Measurements from ENCODE around the gene AKR7A3. TPM values are rescaled to one million over a fixed set of nuclear protein-coding genes. Genes with fewer than 3 reads are reported as not detected.
"Not testable (repeated sequence)": the region's sequence is repeated elsewhere in the genome, so short reads cannot be mapped to it uniquely, and the experiment has no call there.

The AKR7A3 gene
- total RNA-seq, 1 experiment from 2014 or later: 0.40 TPM

DNA sequence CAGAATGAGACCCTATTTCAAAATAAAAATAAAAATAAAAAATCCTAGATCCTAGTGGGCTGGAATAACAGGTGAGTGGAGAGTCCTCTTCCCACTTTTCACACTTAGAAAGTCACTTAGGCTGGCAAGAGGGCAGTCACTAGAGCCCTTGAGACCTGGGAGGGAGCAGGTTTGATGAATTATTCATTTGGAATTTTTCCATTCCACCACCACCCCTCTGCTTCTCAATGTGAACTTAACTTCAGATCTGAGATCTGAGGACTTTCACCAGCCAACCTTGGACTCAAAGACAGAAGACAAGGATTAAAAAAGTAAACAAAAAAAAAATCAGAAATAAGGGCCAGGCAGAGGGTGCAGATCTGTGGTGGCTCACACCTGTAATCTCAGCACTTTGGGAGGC, 16.5 kb downstream of the AKR7A3 start:
- no peaks in the 10 kb centered on the region for H3K4me1 Mint-ChIP-seq (ENCODE audit: insufficient read depth, unreplicated experiment)
- CTCF ChIA-PET: interaction anchor here (0.7 kb wide), 1 partner anchor 216 kb away, joined by 3 read pairs; no protein-coding TSS in a partner anchor
- H3K4me3 Mint-ChIP-seq (ENCODE audit: unreplicated experiment): no peak overlapping the region
- H3K9me3 Mint-ChIP-seq (ENCODE audit: unreplicated experiment): peaks cover 7% of the 10 kb centered on the region
- intact Hi-C loops (cut with micrococcal nuclease): no loop called here
- peaks cover 8% of the 10 kb centered on the region for H3K36me3 Mint-ChIP-seq (ENCODE audit: insufficient read depth, unreplicated experiment)
- TF ChIP-seq, protein P1, sequence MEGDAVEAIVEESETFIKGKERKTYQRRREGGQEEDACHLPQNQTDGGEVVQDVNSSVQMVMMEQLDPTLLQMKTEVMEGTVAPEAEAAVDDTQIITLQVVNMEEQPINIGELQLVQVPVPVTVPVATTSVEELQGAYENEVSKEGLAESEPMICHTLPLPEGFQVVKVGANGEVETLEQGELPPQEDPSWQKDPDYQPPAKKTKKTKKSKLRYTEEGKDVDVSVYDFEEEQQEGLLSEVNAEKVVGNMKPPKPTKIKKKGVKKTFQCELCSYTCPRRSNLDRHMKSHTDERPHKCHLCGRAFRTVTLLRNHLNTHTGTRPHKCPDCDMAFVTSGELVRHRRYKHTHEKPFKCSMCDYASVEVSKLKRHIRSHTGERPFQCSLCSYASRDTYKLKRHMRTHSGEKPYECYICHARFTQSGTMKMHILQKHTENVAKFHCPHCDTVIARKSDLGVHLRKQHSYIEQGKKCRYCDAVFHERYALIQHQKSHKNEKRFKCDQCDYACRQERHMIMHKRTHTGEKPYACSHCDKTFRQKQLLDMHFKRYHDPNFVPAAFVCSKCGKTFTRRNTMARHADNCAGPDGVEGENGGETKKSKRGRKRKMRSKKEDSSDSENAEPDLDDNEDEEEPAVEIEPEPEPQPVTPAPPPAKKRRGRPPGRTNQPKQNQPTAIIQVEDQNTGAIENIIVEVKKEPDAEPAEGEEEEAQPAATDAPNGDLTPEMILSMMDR (IDR thresholded peaks at IDR 0.05; ENCODE audit: unreplicated experiment): no peak
- no peak overlapping the region for H3K27ac Mint-ChIP-seq (ENCODE audit: low read depth, unreplicated experiment)
- H3K27me3 Mint-ChIP-seq (ENCODE audit: insufficient read depth, unreplicated experiment): no peaks in the 10 kb centered on the region
- DNase-seq (ENCODE audit: unreplicated experiment): no peak
- POLR2A ChIA-PET: no interaction called here
- BruUV-seq (replicated peaks): no TSS peak

DNA sequence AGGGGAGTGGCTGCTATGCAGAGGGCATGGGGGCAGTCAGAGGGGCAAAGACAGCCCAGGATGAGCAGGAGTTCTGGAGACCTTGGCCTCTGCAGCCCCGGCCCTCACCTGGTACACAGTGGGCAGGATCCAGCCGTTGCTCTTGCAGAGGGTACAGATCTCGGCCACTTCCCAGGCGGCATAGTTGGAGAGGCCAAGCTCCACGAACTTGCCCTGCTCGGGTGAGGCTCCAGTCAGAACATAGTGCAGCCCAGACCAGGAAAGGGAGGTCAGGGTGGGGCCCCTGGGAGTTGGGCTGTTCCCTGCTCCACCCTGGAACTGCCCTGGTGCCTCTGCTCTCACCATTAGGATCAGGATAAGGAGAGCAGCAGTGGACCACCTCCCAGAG, 18.2 kb downstream of the AKR7A3 start:
- BruUV-seq (replicated peaks); CTCF ChIA-PET; intact Hi-C loops (cut with micrococcal nuclease); H3K27me3 Mint-ChIP-seq (ENCODE audit: insufficient read depth, unreplicated experiment); H3K4me1 Mint-ChIP-seq (ENCODE audit: insufficient read depth, unreplicated experiment); POLR2A ChIA-PET; H3K9me3 Mint-ChIP-seq (ENCODE audit: unreplicated experiment); H3K27ac Mint-ChIP-seq (ENCODE audit: low read depth, unreplicated experiment); H3K36me3 Mint-ChIP-seq (ENCODE audit: insufficient read depth, unreplicated experiment); DNase-seq (ENCODE audit: unreplicated experiment); H3K4me3 Mint-ChIP-seq (ENCODE audit: unreplicated experiment): not testable (repeated sequence)

DNA sequence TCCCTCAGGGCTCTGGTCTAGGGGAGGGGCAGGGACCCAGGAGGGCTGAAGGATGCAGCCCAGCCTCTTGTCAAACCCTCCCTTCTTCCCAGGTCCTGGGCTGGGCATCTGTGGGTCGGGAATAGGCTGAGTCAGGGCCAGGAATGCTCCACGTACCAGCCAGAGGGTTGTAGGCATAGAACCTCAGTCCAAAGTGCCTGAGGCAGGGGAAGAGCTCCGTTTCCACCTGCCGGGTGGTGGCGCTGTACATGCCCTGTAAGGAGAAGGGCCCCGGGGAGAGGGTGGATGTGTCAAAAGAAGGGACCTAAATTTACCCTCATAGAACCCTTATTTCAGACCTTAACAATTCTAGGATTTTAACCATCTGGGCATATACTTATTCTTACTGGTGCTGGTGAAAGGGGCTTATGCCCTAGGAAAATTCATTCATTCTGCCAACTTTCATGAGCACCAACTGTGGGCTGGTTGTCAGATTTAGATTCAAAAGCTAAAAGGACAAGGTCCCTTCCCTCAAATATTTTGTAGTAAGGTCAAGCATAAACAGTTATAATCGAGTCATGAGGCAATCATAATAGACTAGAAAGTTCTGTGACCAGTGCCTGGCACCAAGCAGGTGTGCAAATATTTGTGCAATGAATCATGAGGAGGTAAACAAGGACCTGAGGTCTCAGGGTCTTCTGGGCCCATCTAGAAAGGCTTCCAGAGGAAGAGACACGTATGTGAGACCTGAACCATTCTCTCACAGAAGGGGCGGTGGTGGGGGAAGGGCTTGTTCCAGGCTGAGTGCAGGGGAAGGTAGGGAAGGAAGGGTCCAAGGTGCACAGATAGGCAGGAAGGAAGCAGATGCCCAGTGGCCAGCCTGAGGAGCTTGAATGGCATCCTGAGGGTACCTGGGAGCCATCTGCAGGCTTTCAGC, 18.9 kb downstream of the AKR7A3 start:
- H3K9me3 Mint-ChIP-seq (ENCODE audit: unreplicated experiment); BruUV-seq (replicated peaks); H3K4me1 Mint-ChIP-seq (ENCODE audit: insufficient read depth, unreplicated experiment); H3K27ac Mint-ChIP-seq (ENCODE audit: low read depth, unreplicated experiment); H3K36me3 Mint-ChIP-seq (ENCODE audit: insufficient read depth, unreplicated experiment); H3K4me3 Mint-ChIP-seq (ENCODE audit: unreplicated experiment); H3K27me3 Mint-ChIP-seq (ENCODE audit: insufficient read depth, unreplicated experiment); DNase-seq (ENCODE audit: unreplicated experiment); intact Hi-C loops (cut with micrococcal nuclease): not testable (repeated sequence)
- POLR2A ChIA-PET: interaction anchor here (0.7 kb wide), 1 partner anchor 873 kb away, joined by 3 read pairs; no protein-coding TSS in a partner anchor
- CTCF ChIA-PET: interaction anchor here (0.6 to 0.7 kb wide), 3 partner anchors 22 to 64 kb away, joined by 3 to 5 read pairs (median 3); no protein-coding TSS in a partner anchor
- TF ChIP-seq, protein P1 (IDR thresholded peaks at IDR 0.05; ENCODE audit: unreplicated experiment): peak; percentile 11

DNA sequence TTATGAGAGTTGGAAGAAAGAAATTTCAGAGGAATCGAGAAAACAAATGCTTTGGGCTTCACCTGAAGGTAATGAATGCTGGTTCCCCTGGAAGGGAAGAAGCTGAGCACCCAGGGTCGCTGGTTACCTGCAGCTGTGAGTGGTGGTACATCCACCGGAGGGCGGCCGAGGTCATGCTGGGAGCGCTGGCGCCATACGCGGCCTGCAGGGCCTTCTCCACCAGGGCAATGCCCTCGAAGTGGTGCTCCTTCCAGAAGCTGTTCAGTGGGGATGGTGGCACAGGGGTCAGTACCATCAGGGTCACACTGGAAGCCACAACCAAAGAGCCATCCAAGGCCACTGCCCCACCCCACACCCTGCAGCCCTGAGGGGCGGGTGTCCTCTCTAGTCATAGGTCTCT, 20.1 kb downstream of the AKR7A3 start:
- no peaks in the 10 kb centered on the region for H3K9me3 Mint-ChIP-seq (ENCODE audit: unreplicated experiment)
- no peak for DNase-seq (ENCODE audit: unreplicated experiment)
- no peak overlapping the region for H3K27ac Mint-ChIP-seq (ENCODE audit: low read depth, unreplicated experiment)
- ChIA-PET POLR2A (interaction anchor here (0.8 kb wide), 1 partner anchor 17 kb away, joined by 3 read pairs; the partner anchor contains the start of genes EMC1 and MRTO4), CTCF (interaction anchor here (0.6 kb wide), 1 partner anchor 1854 kb away, joined by 5 read pairs; no protein-coding TSS in a partner anchor)
- BruUV-seq (replicated peaks): no TSS peak
- no peaks in the 10 kb centered on the region for H3K36me3 Mint-ChIP-seq (ENCODE audit: insufficient read depth, unreplicated experiment)
- H3K27me3 Mint-ChIP-seq (ENCODE audit: insufficient read depth, unreplicated experiment): no peaks in the 10 kb centered on the region
- H3K4me3 Mint-ChIP-seq (ENCODE audit: unreplicated experiment): no peak overlapping the region
- H3K4me1 Mint-ChIP-seq (ENCODE audit: insufficient read depth, unreplicated experiment): no peaks in the 10 kb centered on the region
- TF ChIP-seq, protein P1 (IDR thresholded peaks at IDR 0.05; ENCODE audit: unreplicated experiment): no peak
- intact Hi-C loops (cut with micrococcal nuclease): no loop called here

All from MCF 10A (cell line).